Measurements from ENCODE around the gene KRTAP6-1.

Gene KRTAP6-1

GRCh38 chr21:30613836-30614235 lies at the start of gene KRTAP6-1:
KRTAP6-1 (minus strand) TSS chr21:30613930; CDS start chr21:30613904, 26 bp downstream.
- no peak for DNase-seq

DNA sequence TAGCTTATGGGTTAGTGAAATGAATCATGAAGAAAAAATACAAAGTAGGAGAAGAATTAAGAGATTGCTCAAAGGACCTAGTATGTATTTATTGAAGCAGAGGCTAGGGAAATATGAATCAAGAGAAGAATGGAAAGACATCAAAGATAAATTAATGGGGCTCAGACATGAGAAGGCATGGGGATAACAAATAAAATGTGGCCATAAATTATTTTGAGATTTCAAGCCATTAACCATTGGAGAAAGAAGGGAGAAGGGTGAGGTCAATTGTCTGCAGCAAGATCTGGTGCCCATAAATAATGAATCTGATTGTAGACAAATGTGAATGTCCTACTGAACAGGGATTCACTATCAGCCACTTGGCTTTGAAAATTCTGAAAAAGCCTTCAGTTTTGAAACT lies 39.2 kb upstream of the KRTAP6-1 start:
- no peak for DNase-seq

DNA sequence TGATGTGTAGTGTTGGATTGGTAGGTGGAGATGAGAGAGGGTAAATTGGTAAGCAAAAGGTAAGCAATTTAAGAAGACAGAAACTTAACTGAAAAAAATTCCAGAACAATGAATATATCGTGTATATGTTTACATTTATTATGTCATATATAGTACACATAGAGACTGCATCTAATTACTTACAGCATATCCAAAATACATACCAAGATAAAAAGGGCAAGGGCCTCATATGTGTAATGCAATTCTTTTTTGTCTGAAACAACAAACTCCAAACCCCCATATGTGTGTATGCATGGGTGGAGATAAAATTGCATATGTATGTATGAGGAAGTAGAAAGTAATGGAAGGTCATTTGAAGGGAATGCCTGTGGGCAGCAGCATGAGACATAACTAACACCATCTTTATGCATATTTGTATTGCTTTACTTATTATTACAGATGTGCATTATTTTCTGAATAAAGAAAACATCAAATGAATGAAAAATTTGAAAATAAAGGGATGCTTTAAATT lies 33.2 kb upstream of the KRTAP6-1 start:
- DNase-seq, result no peak

GRCh38 chr21:30642564-30642963 lies 28.8 kb upstream of the KRTAP6-1 start, which contains the start of gene KRTAP20-3:
KRTAP20-3 (plus strand) TSS chr21:30642864.
- DNase-seq, result no peak

GRCh38 chr21:30638686-30639085 lies 25.0 kb upstream of the KRTAP6-1 start:
- DNase-seq, result no peak

GRCh38 chr21:30634906-30635305 lies 21.2 kb upstream of the KRTAP6-1 start, which contains the start of gene KRTAP20-2:
KRTAP20-2 (plus strand) TSS chr21:30635206; CDS start chr21:30635264, 58 bp downstream.
- DNase-seq, result no peak

DNA sequence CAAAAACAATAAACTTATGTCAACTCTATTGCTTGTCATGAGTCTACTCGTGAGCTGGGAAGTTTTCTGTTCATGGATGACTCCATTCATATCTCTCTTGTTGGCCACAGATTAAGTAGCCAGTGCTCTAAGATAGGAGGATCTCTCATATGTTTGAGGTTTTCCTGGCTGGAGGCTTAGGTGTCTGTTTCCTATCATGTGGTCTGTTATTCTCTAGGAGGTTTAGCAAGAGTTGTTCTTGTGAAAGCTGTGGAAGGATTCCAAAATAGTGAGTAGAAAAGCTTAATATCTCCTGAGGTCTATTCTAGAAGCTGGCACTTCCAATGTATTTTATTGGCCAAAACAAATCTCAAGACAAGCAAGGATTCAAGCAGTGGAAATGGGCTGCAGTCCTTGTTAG lies 15.5 kb upstream of the KRTAP6-1 start:
- DNase-seq, result no peak

GRCh38 chr21:30628109-30628508 lies 14.4 kb upstream of the KRTAP6-1 start:
- no peak for DNase-seq

- no peak for DNase-seq
These were observed 11.9 kb upstream of the KRTAP6-1 start for GRCh38 chr21:30625449-30626165.

GRCh38 chr21:30623362-30623761 lies 9.6 kb upstream of the KRTAP6-1 start:
- no peak for DNase-seq

GRCh38 chr21:30620522-30620921 lies 6.8 kb upstream of the KRTAP6-1 start, which contains the start of gene KRTAP20-4:
KRTAP20-4 (plus strand) TSS chr21:30620627.
- DNase-seq, result no peak

DNA sequence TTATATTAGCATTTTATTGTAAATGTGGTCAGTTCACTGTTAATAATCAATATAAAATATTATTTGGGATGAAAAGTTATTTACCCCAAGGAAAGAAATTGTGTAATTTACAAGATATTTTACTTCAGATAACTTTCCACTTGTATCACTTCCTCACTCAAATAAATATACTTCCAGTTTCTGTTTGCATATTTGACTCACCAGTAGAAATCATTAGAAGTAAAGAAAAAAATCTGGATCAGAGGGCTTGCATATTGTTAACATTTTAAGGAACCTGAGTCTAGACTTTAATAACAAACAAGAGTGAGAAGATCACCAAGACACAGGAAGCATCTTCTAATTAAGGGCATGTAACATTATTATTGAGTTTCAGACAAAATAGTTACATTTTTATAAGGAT lies 6.3 kb upstream of the KRTAP6-1 start:
- DNase-seq, result no peak

DNA sequence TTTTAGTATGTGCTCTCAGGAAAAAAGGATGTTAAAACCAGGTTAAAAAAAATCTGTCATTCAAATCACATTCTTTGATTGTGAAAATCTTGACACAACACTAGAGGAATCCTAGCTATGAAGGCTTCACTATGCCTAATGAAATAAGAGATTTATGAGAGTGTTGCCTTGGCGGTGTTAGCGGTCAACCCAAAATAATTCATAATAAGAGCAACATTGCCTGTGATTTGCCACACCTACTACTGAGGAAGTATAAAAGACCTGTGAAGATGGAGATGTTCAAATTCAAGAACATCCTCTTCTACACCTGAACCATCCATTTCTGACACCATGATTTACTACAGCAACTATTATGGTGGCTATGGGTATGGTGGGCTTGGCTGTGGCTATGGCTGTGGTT lies 2.4 kb upstream of the KRTAP6-1 start, which contains the start of gene KRTAP20-1:
Gene KRTAP20-1, plus strand, starts transcription at position 301 of the 400 bp plus-strand sequence. Its CDS starts 30 bp downstream, at position 331.
- no peak for DNase-seq

DNA sequence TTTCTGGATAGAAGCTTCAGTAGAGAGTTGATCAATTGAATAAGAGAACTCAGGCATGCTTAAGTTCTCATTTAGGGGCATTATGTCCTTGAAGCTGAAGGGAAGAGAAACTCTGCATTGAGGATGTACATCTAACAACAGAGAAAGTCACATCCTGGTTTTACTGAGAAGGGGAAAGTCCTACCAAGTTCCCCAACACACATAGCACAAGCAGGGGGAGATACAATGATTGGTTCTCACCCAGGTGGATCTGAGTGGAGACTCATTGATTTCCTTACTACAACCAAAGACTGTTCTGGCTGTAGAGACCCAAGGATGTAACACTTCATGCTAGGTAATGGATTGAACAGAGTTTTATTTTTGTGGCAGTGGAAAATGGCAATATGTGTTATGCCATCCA lies 1.5 kb upstream of the KRTAP6-1 start:
- DNase-seq, result no peak

GRCh38 chr21:30612132-30612531 lies 1.6 kb downstream of the KRTAP6-1 start:
- no peak for DNase-seq

- no peak for DNase-seq
These were observed 7.8 kb downstream of the KRTAP6-1 start for GRCh38 chr21:30605968-30606367.

- DNase-seq, result no peak
These were observed 12.9 kb downstream of the KRTAP6-1 start, which contains the start of gene KRTAP22-1 for GRCh38 chr21:30600787-30601186. KRTAP22-1 (plus strand) TSS chr21:30601087.

- DNase-seq, result no peak
These were observed 14.9 kb downstream of the KRTAP6-1 start, which contains the start of gene KRTAP6-2 for GRCh38 chr21:30598802-30599201. KRTAP6-2 (minus strand) TSS chr21:30598902; CDS start chr21:30598874, 28 bp downstream.

DNA sequence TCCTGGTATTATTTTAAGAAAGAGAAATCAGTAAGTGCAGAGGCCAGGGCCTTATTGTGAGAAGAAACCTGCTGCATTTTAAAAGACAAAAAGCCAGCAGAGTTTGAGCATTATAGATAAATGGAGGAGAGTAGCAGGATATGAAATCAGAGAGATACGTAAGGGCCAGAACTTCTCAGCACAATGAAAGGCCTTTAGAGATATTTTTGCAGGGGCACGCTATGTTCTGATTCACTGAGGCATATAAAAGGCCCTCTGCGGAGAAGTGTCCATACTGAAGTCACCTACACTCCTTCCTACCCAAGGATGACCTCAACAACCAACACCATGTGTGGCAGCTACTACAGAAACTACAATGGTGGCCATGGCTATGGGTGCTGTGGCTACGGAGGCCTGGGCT lies 21.6 kb downstream of the KRTAP6-1 start, which contains the start of gene KRTAP6-3:
Gene KRTAP6-3, plus strand, starts transcription at position 301 of the 400 bp plus-strand sequence. Its CDS starts 6 bp downstream, at position 307.
- no peak for DNase-seq

GRCh38 chr21:30590297-30590696 lies 23.4 kb downstream of the KRTAP6-1 start, which contains the start of gene KRTAP22-2:
KRTAP22-2 (minus strand) TSS chr21:30590397.
- DNase-seq, result no peak

DNA sequence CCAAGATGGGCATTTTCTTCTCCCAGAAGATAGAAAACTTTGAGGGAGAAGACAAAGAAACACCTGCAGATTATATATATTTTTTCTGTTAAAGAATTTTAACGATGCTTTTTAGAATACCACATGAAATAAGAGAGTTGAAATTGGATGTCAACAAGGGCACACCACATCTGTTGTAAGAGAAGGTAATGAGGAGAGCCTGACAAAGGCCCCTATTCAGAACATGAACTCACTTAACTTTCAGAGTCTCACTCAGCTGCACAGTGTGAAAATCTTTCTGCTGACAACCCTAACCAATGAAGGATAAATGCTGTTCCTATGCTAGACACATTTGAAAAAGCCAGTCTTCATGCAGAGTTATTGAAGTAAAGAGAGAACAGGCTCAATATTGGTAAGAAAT lies 30.9 kb downstream of the KRTAP6-1 start:
- DNase-seq, result peak; percentile 7

DNA sequence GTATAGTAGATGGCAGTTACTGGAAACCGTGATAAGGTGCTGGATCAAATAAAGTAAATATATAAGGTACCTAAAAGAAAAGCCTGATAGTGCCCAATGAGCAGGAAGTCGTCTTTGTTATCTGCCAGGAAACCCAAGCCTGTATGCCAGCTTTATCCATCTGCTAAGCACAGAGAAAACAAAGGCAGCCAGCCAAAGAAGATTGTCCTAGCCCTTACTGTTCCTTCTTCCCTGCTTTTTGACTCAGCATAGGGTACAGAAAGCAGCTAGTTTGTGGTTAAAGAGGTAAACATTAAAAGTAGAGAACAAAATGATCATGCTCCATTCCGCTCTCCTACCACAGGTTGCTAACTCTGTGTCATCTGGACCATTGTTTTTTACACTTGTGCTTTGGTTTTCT lies 33.6 kb downstream of the KRTAP6-1 start:
- no peak for DNase-seq

- DNase-seq, result no peak
These were observed 34.4 kb downstream of the KRTAP6-1 start for GRCh38 chr21:30579346-30579745.

DNA sequence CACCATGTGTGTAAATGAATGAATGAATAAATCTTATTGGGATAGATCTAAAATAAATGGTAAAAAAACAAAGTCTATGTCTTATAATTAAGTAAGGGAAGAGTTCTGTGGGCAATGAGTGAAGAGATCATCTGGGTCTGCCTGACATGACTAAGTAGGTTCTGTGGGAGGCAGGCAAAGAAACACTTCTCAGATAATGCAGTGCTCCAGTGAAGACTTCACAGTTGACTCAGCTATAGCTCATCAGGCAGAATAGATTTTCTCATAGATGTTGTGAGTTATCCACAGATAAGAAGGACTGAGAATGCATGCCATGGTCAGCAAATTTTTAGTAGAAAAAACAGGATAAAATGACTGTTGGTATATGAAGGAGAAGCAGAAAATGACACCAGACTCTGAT lies 36.0 kb downstream of the KRTAP6-1 start:
- DNase-seq, result no peak
